T-helper 2 cell treated with Interferon-gamma antibody and Interleukin-4, amounts not matched to agents 5 μg/mL and 100 μg/mL, for 36 hours (primary cell): ENCODE data around the gene PPARA.

Source experiments
- DNase-seq: peaks from one replicate; pipeline ENCODE4 v3.0.0; 2021; ENCODE audit warnings: low spot score
- H3K27ac Mint-ChIP-seq: one replicate; pipeline ENCODE4 v1.8.0; 2021; ENCODE audit warnings: mild to moderate bottlenecking, mixed read lengths
- H3K27me3 Mint-ChIP-seq: one replicate; pipeline ENCODE4 v1.8.0; 2021; ENCODE audit warnings: low read depth, mixed read lengths
- H3K36me3 Mint-ChIP-seq: one replicate; pipeline ENCODE4 v1.8.0; 2021; ENCODE audit warnings: low read depth, mixed read lengths
- H3K4me1 Mint-ChIP-seq: one replicate; pipeline ENCODE4 v1.8.0; 2021; ENCODE audit warnings: low read depth, mixed read lengths
- H3K4me3 Mint-ChIP-seq: one replicate; pipeline ENCODE4 v1.8.0; 2022; ENCODE audit warnings: mild to moderate bottlenecking, moderate library complexity, mixed read lengths
- H3K9me3 Mint-ChIP-seq: one replicate; pipeline ENCODE4 v1.8.0; 2021; ENCODE audit warnings: mixed read lengths

Gene PPARA

GRCh38 chr22:46109474-46110003, 40.8 kb upstream of the PPARA start:
- H3K4me1 Mint-ChIP-seq: no peaks in the 10 kb centered on the region
- no peak overlapping the region for H3K4me3 Mint-ChIP-seq
- H3K27me3 Mint-ChIP-seq: no peaks in the 10 kb centered on the region
- H3K9me3 Mint-ChIP-seq: no peaks in the 10 kb centered on the region
- no peaks in the 10 kb centered on the region for H3K36me3 Mint-ChIP-seq
- DNase-seq: no peak
- H3K27ac Mint-ChIP-seq: no peak overlapping the region

- no peaks in the 10 kb centered on the region for H3K4me1 Mint-ChIP-seq
- no peak overlapping the region for H3K27ac Mint-ChIP-seq
- H3K9me3 Mint-ChIP-seq: no peaks in the 10 kb centered on the region
- no peaks in the 10 kb centered on the region for H3K36me3 Mint-ChIP-seq
- DNase-seq: no peak
- no peaks in the 10 kb centered on the region for H3K27me3 Mint-ChIP-seq
- H3K4me3 Mint-ChIP-seq: no peak overlapping the region
Measured at GRCh38 chr22:46110215-46110614, 40.1 kb upstream of the PPARA start.

- Mint-ChIP-seq H3K4me1 (no peaks in the 10 kb centered on the region), H3K9me3 (no peaks in the 10 kb centered on the region), H3K4me3 (no peak overlapping the region), H3K36me3 (no peaks in the 10 kb centered on the region), H3K27ac (no peak overlapping the region), H3K27me3 (no peaks in the 10 kb centered on the region)
- no peak for DNase-seq
Measured at GRCh38 chr22:46111645-46112306, 38.5 kb upstream of the PPARA start.

GRCh38 chr22:46112405-46112804, 37.9 kb upstream of the PPARA start:
- H3K4me3 Mint-ChIP-seq: no peak overlapping the region
- H3K27me3 Mint-ChIP-seq: no peaks in the 10 kb centered on the region
- no peak overlapping the region for H3K27ac Mint-ChIP-seq
- DNase-seq: no peak
- H3K9me3 Mint-ChIP-seq: no peaks in the 10 kb centered on the region
- no peaks in the 10 kb centered on the region for H3K36me3 Mint-ChIP-seq
- no peaks in the 10 kb centered on the region for H3K4me1 Mint-ChIP-seq

- Mint-ChIP-seq H3K27ac (no peak overlapping the region), H3K4me3 (no peak overlapping the region), H3K36me3 (no peaks in the 10 kb centered on the region), H3K9me3 (no peaks in the 10 kb centered on the region), H3K27me3 (no peaks in the 10 kb centered on the region), H3K4me1 (no peaks in the 10 kb centered on the region)
- no peak for DNase-seq
Measured at GRCh38 chr22:46113110-46113909, 37.0 kb upstream of the PPARA start.

- Mint-ChIP-seq H3K27ac (no peak overlapping the region), H3K27me3 (no peaks in the 10 kb centered on the region), H3K4me1 (no peaks in the 10 kb centered on the region), H3K4me3 (no peak overlapping the region), H3K9me3 (no peaks in the 10 kb centered on the region), H3K36me3 (no peaks in the 10 kb centered on the region)
- DNase-seq: no peak
Measured at GRCh38 chr22:46113910-46114517, 36.3 kb upstream of the PPARA start.

GRCh38 chr22:46114518-46115387, 35.6 kb upstream of the PPARA start:
- Mint-ChIP-seq H3K9me3 (no peaks in the 10 kb centered on the region), H3K27ac (peak overlapping the region; percentile 60)

GRCh38 chr22:46115388-46115678, 35.0 kb upstream of the PPARA start:
- Mint-ChIP-seq H3K9me3 (no peaks in the 10 kb centered on the region), H3K4me1 (no peaks in the 10 kb centered on the region), H3K4me3 (no peak overlapping the region), H3K27me3 (no peaks in the 10 kb centered on the region), H3K27ac (no peak overlapping the region), H3K36me3 (no peaks in the 10 kb centered on the region)
- DNase-seq: no peak

More at GRCh38 chr22:46114518-46115387, 35.6 kb upstream of the PPARA start:
- Mint-ChIP-seq H3K4me1 (no peaks in the 10 kb centered on the region), H3K36me3 (no peaks in the 10 kb centered on the region), H3K4me3 (no peak overlapping the region), H3K27me3 (no peaks in the 10 kb centered on the region)
- no peak for DNase-seq

- no peaks in the 10 kb centered on the region for H3K36me3 Mint-ChIP-seq
- no peaks in the 10 kb centered on the region for H3K9me3 Mint-ChIP-seq
- no peak overlapping the region for H3K4me3 Mint-ChIP-seq
- H3K4me1 Mint-ChIP-seq: no peaks in the 10 kb centered on the region
- H3K27me3 Mint-ChIP-seq: no peaks in the 10 kb centered on the region
- H3K27ac Mint-ChIP-seq: no peak overlapping the region
- no peak for DNase-seq
Measured at GRCh38 chr22:46115755-46116490, 34.4 kb upstream of the PPARA start.

GRCh38 chr22:46116491-46116958, 33.8 kb upstream of the PPARA start:
- DNase-seq: peak; percentile 75
- Mint-ChIP-seq H3K9me3 (no peaks in the 10 kb centered on the region), H3K27me3 (no peaks in the 10 kb centered on the region)

GRCh38 chr22:46117206-46118199, 32.8 kb upstream of the PPARA start:
- no peaks in the 10 kb centered on the region for H3K36me3 Mint-ChIP-seq

More at GRCh38 chr22:46116491-46116958, 33.8 kb upstream of the PPARA start:
- Mint-ChIP-seq H3K4me1 (no peaks in the 10 kb centered on the region), H3K4me3 (no peak overlapping the region), H3K36me3 (no peaks in the 10 kb centered on the region), H3K27ac (no peak overlapping the region)

GRCh38 chr22:46119093-46119728, 31.1 kb upstream of the PPARA start:
- Mint-ChIP-seq H3K27me3 (no peaks in the 10 kb centered on the region), H3K4me1 (no peaks in the 10 kb centered on the region), H3K4me3 (no peak overlapping the region), H3K27ac (no peak overlapping the region), H3K36me3 (no peaks in the 10 kb centered on the region), H3K9me3 (no peaks in the 10 kb centered on the region)
- no peak for DNase-seq

More at GRCh38 chr22:46117206-46118199, 32.8 kb upstream of the PPARA start:
- H3K27me3 Mint-ChIP-seq: no peaks in the 10 kb centered on the region
- H3K27ac Mint-ChIP-seq: no peak overlapping the region
- no peaks in the 10 kb centered on the region for H3K9me3 Mint-ChIP-seq
- DNase-seq: no peak
- H3K4me3 Mint-ChIP-seq: no peak overlapping the region
- H3K4me1 Mint-ChIP-seq: no peaks in the 10 kb centered on the region
